SK-N-DZ (cell line): ENCODE data around the gene ST7.
"Not testable (repeated sequence)": the region's sequence is repeated elsewhere in the genome, so short reads cannot be mapped to it uniquely, and the experiment has no call there.

Source experiments
- DNase-seq: peaks from one replicate; pipeline ENCODE4 v3.0.0-alpha.2; 2015; ENCODE audit warnings: low spot score

Gene ST7

GRCh38 chr7:117092785-117093184 lies 139.5 kb downstream of the ST7 start:
- DNase-seq, result no peak

GRCh38 chr7:117094457-117094856 lies 141.2 kb downstream of the ST7 start:
- no peak for DNase-seq

- DNase-seq, result no peak
These were observed 141.8 kb downstream of the ST7 start for GRCh38 chr7:117095055-117095454.

GRCh38 chr7:117096330-117096729 lies 143.0 kb downstream of the ST7 start:
- no peak for DNase-seq

GRCh38 chr7:117096942-117097341 lies 143.6 kb downstream of the ST7 start:
- no peak for DNase-seq

- no peak for DNase-seq
These were observed 144.6 kb downstream of the ST7 start for GRCh38 chr7:117097860-117098259.

GRCh38 chr7:117098457-117098856 lies 145.2 kb downstream of the ST7 start:
- DNase-seq, result no peak

- DNase-seq, result no peak
These were observed 147.7 kb downstream of the ST7 start for GRCh38 chr7:117101026-117101425.

GRCh38 chr7:117110480-117111315 lies 157.4 kb downstream of the ST7 start:
- DNase-seq, result peak; percentile 88

GRCh38 chr7:117111535-117111934 lies 158.2 kb downstream of the ST7 start:
- no peak for DNase-seq

GRCh38 chr7:117112640-117113039 lies 159.3 kb downstream of the ST7 start:
- peak; percentile 7 for DNase-seq

GRCh38 chr7:117113871-117114270 lies 160.6 kb downstream of the ST7 start:
- no peak for DNase-seq

- DNase-seq, result no peak
These were observed 161.0 kb downstream of the ST7 start for GRCh38 chr7:117114272-117114671.

- no peak for DNase-seq
These were observed 162.9 kb downstream of the ST7 start for GRCh38 chr7:117116211-117116610.

- DNase-seq, result no peak
These were observed 163.9 kb downstream of the ST7 start for GRCh38 chr7:117117172-117117571.

GRCh38 chr7:117118579-117119180 lies 165.4 kb downstream of the ST7 start:
- no peak for DNase-seq

GRCh38 chr7:117119192-117119924 lies 166.1 kb downstream of the ST7 start:
- DNase-seq, result peak; percentile 73

GRCh38 chr7:117120321-117120720 lies 167.0 kb downstream of the ST7 start:
- DNase-seq, result not testable (repeated sequence)

- DNase-seq, result not testable (repeated sequence)
These were observed 168.7 kb downstream of the ST7 start for GRCh38 chr7:117122036-117122435.

- no peak for DNase-seq
These were observed 169.2 kb downstream of the ST7 start for GRCh38 chr7:117122536-117122935.

- DNase-seq, result no peak
These were observed 170.1 kb downstream of the ST7 start for GRCh38 chr7:117123311-117123926.
